LoVo (cell line): Measurements from ENCODE around the gene SETBP1.

Experiments
- DNase-seq: peaks from one replicate; pipeline ENCODE4 v3.0.0-alpha.2; 2016; ENCODE audit warnings: low spot score

SETBP1 gene

GRCh38 chr18:45026162-45026561, 345.5 kb downstream of the SETBP1 start:
- no peak for DNase-seq

- no peak for DNase-seq
These were observed 353.5 kb downstream of the SETBP1 start for GRCh38 chr18:45034179-45034578.

GRCh38 chr18:45037618-45038017, 356.9 kb downstream of the SETBP1 start:
- no peak for DNase-seq

GRCh38 chr18:45039376-45039775, 358.7 kb downstream of the SETBP1 start:
- no peak for DNase-seq

- DNase-seq: no peak
These were observed 360.2 kb downstream of the SETBP1 start for GRCh38 chr18:45040879-45041278.

- DNase-seq: no peak
These were observed 364.1 kb downstream of the SETBP1 start for GRCh38 chr18:45044787-45045186.

- DNase-seq: no peak
These were observed 365.5 kb downstream of the SETBP1 start for GRCh38 chr18:45046228-45046627.

- DNase-seq: no peak
These were observed 366.3 kb downstream of the SETBP1 start for GRCh38 chr18:45046961-45047360.

GRCh38 chr18:45049578-45050319, 369.1 kb downstream of the SETBP1 start:
- no peak for DNase-seq

- no peak for DNase-seq
These were observed 370.3 kb downstream of the SETBP1 start for GRCh38 chr18:45050712-45051601.

GRCh38 chr18:45054636-45055035, 373.9 kb downstream of the SETBP1 start:
- DNase-seq: no peak

- DNase-seq: no peak
These were observed 375.1 kb downstream of the SETBP1 start for GRCh38 chr18:45055811-45056210.

- no peak for DNase-seq
These were observed 376.2 kb downstream of the SETBP1 start for GRCh38 chr18:45056926-45057325.

- no peak for DNase-seq
These were observed 377.4 kb downstream of the SETBP1 start for GRCh38 chr18:45057955-45058600.

GRCh38 chr18:45059695-45060094, 379.0 kb downstream of the SETBP1 start:
- DNase-seq: no peak

- no peak for DNase-seq
These were observed 379.4 kb downstream of the SETBP1 start for GRCh38 chr18:45060102-45060501.

- no peak for DNase-seq
These were observed 380.7 kb downstream of the SETBP1 start for GRCh38 chr18:45061359-45061758.

GRCh38 chr18:45063246-45064038, 382.8 kb downstream of the SETBP1 start:
- no peak for DNase-seq

- no peak for DNase-seq
These were observed 385.5 kb downstream of the SETBP1 start for GRCh38 chr18:45066210-45066609.

GRCh38 chr18:45066886-45067285, 386.2 kb downstream of the SETBP1 start:
- no peak for DNase-seq

GRCh38 chr18:45068400-45069094, 387.9 kb downstream of the SETBP1 start:
- no peak for DNase-seq
